HG03378 (cell line): ENCODE measurements around the gene FRYL.

Experiments
- ATAC-seq: cut with Tn5 transposase; IDR thresholded peaks from one replicate; pipeline ENCODE4 v1.9.1; 2021; ENCODE audit warnings: mild to moderate bottlenecking, moderate library complexity; ENCODE audit not compliant: unreplicated experiment

The FRYL gene

DNA sequence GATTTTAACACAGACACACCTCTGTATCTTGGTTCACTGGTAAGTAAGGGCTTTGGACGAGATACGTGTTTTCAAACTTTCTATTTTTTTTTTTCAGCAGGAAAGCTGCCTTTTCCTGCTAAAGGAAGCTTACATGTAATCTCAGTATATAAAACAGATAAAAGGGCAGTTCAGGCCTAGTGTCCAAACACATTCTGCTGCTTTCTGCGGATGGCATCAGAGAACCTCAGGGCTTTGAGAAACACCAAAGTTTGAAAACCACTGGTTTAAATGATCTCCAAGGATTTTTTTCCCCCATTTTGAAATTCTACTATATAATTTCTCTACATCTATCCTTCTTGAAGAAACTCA lies 214.1 kb downstream of the FRYL start:
- no peak for ATAC-seq

- ATAC-seq, result no peak
Measured at GRCh38 chr4:48565362-48566033, 214.6 kb downstream of the FRYL start.

DNA sequence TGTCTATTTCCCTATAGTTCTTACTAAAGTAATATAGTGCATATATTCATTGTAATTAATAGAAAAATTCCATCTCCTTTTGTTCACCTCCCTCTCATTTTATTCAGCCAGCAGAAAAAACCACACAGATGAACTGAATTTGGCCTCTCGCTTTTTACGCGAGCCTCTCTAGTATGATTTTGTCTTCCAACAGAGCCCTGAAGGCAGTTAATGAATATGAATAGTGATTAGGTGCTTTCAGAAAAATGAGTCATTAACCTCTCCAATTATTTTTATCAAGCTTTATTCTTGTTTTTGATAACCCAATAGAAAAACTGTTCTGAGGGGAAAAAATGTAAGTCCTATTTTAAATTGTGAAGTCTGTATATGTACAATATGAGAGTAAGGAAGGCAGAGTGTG lies 215.9 kb downstream of the FRYL start:
- no peak for ATAC-seq

DNA sequence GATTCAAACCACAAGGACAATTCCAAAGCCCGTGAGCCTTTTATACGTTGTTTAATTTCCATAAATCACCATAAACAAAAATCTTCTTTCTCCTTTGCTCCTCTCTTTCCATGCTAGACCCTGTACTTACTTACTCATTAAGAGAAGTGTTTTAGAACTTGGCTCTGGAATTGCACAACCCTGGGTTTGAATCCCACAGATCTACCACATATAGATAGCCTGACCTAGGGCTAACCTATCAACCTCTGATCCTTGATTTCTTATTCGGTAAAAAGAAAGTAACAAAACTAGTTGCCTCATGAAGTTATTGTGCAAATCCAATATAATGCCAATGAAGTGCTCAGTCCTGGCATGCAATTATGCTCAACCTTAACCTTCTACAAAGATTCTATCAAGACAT lies 221.3 kb downstream of the FRYL start:
- ATAC-seq, result no peak

DNA sequence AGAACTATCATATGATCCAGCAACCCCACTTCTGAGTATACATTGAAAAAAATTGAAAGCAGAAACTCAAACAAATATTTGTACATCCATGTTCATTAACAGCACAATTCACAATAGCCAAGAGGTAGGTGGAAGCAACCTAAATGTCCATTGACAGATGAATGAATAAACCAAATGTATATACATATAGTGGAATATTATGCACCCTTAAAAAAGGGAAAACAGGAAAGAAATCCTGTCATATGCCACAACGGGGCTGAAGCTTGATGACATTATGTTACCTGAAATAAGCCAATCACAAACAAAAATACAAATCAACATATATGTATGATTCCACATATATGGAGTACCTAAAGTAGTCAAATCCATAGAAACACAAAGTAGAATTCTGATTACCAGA lies 222.1 kb downstream of the FRYL start:
- no peak for ATAC-seq

DNA sequence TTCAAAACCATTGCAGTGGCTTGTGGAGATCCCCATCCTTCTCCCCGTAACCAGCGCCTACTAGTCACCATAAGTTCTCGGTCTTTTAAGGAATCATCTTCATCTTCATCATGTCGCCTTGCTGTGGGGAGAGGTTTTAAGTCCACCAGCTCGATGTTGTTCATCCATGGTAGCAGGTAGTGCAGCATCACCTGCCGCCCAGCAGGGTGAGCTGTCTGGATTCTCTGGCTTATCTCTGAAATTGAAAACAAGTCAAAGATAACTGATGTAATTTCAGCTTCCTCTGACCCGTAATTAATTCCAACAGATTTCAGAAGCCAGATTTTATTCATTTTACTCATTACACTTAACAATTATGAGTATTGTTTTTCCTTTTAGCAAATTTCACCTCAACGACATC lies 222.6 kb downstream of the FRYL start:
- no peak for ATAC-seq

- no peak for ATAC-seq
Measured at GRCh38 chr4:48556268-48556667, 223.8 kb downstream of the FRYL start.

GRCh38 chr4:48554606-48555005 lies 225.5 kb downstream of the FRYL start:
- ATAC-seq, result no peak

DNA sequence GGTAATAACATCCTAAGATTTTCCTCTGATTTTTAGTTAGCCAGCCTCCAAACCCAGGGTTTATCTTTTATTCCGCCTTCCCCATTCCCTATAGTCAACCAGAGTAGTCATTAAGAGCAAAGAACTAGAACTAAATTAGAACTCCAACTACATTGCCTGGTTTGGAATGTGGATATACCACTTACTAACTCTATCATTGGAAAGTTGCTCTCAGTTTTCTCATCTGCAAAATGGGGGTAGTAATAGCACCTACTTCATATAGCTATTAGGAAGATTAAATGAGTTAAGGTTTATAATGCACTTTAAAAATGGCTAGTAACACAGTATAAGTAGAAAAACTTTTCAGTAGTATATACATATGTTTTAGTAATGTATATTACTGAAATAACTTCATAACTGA lies 226.4 kb downstream of the FRYL start:
- no peak for ATAC-seq

GRCh38 chr4:48546336-48546735 lies 233.7 kb downstream of the FRYL start:
- ATAC-seq, result no peak

DNA sequence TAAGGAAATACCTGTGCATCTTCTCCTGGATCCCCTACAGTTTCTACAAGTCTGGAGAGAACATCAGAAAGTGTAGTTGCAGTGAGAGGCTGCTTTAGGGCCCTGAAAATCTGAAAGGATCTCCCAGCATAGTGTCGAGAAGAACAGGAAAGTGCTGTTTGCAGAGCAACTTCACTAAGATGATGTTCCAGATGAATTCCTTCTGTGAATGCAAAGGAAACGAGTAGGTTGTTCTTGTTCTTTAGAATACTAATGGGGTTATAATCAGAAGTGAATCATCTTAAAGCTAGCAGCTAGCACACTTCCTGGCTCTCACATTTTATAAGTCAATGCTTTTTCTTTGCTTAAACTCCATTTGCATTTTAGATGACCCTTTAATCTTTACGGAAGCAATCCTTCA lies 236.3 kb downstream of the FRYL start:
- ATAC-seq, result no peak

- ATAC-seq, result no peak
Measured at GRCh38 chr4:48542888-48543287, 237.2 kb downstream of the FRYL start.

DNA sequence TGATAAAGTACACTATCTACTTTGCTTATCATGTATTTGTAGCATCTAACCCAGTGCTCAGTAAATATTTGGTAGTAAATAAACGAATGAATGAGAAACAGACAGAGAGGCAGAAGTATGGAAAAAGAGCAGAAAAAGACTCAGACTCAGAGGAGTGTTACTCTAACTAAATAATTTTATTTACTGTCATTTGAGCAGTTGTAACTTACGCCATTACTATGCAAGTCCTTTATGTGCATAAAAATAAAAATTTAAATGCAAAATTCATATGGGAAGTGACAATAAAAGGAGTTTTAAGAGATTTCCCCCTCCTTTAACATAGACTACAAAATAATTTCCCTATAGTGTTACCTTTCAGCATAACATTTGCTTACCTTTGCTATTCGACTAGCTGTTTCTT lies 240.5 kb downstream of the FRYL start:
- no peak for ATAC-seq

DNA sequence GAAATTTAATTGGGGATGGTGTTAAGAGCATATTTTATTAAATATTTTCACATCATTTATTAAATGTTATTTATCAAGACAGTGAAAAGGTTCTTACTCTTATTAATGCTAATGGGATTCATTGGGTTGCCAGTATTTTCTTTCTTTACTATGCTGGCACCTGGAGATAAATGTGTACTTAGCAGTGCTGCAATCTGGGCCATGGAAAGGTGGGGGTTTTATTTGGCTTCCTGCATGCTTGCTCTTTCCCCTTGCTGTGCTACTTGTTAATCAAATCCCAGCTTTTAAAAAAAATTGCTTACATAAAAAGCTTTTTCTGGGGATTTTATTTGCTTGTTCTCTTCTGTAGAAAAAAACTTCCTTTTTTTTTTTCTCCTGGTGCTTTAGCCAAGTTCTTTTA lies 241.7 kb downstream of the FRYL start:
- ATAC-seq, result no peak

DNA sequence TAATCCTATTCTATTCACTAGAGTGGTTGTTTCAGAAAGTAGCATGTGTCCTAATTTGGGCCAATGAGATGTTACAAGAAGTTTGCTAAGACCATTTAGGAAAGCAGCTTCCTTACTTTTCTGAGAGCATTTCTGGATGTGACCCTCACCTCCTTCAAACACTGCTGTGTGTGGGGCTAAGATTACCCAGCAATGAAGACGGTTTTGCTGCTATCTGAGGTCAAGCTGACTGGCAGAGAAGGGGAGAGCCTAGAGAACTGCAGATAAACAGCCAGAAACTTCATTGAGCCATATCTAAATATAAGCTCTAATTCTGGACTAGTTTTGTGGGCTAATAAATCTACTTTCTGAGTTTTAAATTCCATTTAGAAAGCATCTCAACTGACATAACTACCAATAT lies 253.7 kb downstream of the FRYL start:
- no peak for ATAC-seq

GRCh38 chr4:48518143-48518542 lies 261.9 kb downstream of the FRYL start:
- ATAC-seq, result no peak

- ATAC-seq, result no peak
Measured at GRCh38 chr4:48509543-48509942, 270.5 kb downstream of the FRYL start.

DNA sequence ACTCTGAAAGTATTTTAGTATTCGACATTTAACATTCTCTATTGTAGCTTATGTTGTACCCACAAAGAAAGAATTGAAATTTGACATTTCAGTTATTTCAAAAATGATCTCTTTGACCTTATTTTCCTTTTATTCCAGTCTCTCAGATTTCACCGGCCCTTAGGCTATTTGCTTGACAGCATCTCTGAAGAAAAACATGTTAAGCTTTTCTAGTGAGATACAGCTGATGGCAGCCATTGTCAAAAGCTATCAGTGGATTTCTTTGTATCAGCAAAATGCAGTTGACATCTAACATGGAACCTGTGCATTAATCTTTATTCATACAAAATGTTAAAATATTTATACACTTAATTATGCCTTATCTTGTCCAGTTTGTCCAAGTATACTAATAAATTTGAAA lies 273.4 kb downstream of the FRYL start:
- no peak for ATAC-seq

DNA sequence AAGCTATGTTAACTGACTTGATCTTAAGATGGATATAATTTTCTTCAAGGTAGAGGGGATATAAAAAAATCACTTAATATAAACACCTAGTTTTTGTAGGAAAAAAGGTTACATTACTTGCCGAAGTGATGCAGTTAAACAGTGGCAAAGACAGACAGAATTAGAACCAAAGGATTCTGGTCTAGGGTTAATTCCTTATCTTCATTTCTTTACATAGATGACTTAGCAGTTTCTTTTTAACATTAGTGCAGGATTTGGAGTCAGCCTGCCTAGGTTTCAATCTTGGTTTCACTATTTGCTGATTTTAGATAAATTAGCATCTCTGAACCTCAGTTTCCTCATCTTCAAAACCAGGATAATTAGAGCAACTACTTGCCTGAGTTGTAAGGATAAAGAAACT lies 275.7 kb downstream of the FRYL start:
- ATAC-seq, result no peak

DNA sequence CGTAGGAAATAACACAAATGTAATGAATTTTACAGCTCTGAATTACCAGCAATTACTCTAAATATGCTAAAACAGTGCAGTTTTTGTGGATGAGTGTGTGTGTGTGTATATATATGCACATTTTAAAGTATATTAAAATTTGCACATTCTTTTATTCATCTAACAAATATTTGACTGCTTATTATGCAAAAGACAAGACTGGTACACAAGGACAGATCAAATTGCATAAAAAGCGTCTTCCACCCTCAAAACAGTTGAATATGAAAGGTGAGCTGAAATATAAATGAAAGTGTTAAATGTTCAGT lies 276.1 kb downstream of the FRYL start:
- no peak for ATAC-seq

DNA sequence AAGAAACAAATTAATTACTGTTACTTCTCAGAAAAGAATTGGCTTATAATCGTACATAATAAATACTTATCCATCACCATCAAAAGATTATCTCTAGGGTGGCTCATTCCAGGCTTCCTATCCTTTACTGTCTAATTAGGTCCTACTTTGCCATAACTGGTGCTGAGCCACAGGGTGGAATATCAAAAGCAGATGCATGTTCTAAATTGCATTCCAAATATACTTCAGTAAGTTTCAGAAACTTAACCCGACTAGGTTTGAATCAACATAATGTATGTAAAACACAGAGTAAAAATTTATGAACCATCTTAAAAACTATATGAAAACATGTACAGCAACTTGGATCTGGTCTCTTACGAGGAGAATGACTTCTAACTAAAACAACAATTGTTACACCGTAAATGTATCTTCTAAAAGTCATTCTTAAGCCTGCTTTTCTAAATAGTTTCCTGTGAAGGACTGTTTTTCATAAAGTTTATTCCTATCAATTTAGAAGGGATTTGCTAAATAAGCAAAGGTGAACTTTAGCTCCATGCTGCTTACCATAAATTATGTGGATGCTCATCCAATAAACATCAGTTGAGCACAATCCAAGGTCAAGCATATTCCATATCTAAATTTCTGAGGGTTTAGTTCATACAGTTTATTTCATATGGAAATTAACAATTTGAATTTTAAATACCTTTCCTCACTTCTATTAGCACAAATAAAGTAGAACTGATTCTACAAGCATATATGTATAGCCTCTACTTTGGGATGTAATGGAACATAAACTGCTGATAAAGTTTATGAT lies 276.6 kb downstream of the FRYL start:
- ATAC-seq, result no peak

- ATAC-seq, result peak; percentile 82
Measured at GRCh38 chr4:48499551-48500066, 280.5 kb downstream of the FRYL start.

DNA sequence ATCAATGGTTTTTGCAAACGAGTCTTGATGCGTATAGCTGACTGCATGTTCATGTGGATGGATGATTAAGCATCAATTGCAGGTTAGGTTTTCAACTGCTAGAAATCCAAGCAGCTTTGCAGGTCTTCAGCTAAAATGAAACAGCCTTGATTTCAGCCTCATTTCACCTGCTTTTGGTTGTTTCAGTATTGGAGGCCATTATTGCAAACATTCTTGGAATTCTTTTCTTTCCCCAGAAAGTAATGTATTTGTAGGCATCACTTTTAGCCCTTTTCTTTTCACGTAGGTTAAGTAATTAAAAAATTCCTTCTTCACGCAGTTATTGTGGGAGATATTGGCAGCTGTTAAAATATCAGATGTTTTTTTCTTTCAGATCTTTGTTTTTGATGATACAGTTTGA lies 281.2 kb downstream of the FRYL start:
- no peak for ATAC-seq
